ENCODE measurements around the gene RHO.

Gene RHO

DNA sequence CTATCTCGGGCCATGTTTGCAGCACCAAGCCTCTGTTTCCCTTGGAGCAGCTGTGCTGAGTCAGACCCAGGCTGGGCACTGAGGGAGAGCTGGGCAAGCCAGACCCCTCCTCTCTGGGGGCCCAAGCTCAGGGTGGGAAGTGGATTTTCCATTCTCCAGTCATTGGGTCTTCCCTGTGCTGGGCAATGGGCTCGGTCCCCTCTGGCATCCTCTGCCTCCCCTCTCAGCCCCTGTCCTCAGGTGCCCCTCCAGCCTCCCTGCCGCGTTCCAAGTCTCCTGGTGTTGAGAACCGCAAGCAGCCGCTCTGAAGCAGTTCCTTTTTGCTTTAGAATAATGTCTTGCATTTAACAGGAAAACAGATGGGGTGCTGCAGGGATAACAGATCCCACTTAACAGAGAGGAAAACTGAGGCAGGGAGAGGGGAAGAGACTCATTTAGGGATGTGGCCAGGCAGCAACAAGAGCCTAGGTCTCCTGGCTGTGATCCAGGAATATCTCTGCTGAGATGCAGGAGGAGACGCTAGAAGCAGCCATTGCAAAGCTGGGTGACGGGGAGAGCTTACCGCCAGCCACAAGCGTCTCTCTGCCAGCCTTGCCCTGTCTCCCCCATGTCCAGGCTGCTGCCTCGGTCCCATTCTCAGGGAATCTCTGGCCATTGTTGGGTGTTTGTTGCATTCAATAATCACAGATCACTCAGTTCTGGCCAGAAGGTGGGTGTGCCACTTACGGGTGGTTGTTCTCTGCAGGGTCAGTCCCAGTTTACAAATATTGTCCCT lies 1.2 kb downstream of the RHO start:
- Histone ChIP-seq H4K20me1 (ENCODE audit: insufficient read depth, low read length, poor library complexity, severe bottlenecking) (no peaks in the 10 kb centered on the region), H3K9ac (ENCODE audit: low read depth, low read length, poor library complexity, severe bottlenecking) (no peak overlapping the region), H3F3A (ENCODE audit: low read depth) (no peaks in the 10 kb centered on the region), H3K4me3 (ENCODE audit: low read length, poor library complexity, severe bottlenecking) (no peak overlapping the region), H3K9me2 (replicated peaks; ENCODE audit: low read depth, low read length) (no peaks in the 10 kb centered on the region), H3K4me1 (ENCODE audit: insufficient read depth, low read length, poor library complexity, severe bottlenecking) (no peaks in the 10 kb centered on the region), H3K9me3 (ENCODE audit: insufficient read depth, low read depth, low read length) (no peaks in the 10 kb centered on the region), H3K27me3 (ENCODE audit: insufficient read depth, low read length, poor library complexity, severe bottlenecking) (no peaks in the 10 kb centered on the region), H3K4me2 (ENCODE audit: low read depth, low read length, poor library complexity, severe bottlenecking) (no peak overlapping the region), H3K79me2 (ENCODE audit: insufficient read depth, low read length) (no peaks in the 10 kb centered on the region), H3K36me3 (ENCODE audit: insufficient read depth, low read length) (no peaks in the 10 kb centered on the region), H2AFZ (ENCODE audit: low read length) (no peak overlapping the region)
- TF ChIP-seq CTCF (conservative IDR thresholded peaks at IDR 0.05; ENCODE audit: low read length) = no peak
- no peak for TF ChIP-seq EZH2phosphoT487 (IDR thresholded peaks at IDR 0.05; ENCODE audit: borderline replicate concordance)

GRCh38 chr3:129530251-129530791 lies 1.9 kb downstream of the RHO start:
- no peaks in the 10 kb centered on the region for H3F3A ChIP-seq (ENCODE audit: low read depth)
- TF ChIP-seq CTCF (conservative IDR thresholded peaks at IDR 0.05; ENCODE audit: low read length) (no peak), EZH2phosphoT487 (IDR thresholded peaks at IDR 0.05; ENCODE audit: borderline replicate concordance) (no peak)
- H3K4me3 ChIP-seq (ENCODE audit: low read length, poor library complexity, severe bottlenecking) = no peak overlapping the region
- no peaks in the 10 kb centered on the region for H3K27me3 ChIP-seq (ENCODE audit: insufficient read depth, low read length, poor library complexity, severe bottlenecking)
- H3K9me2 ChIP-seq (replicated peaks; ENCODE audit: low read depth, low read length) = no peaks in the 10 kb centered on the region
- H2AFZ ChIP-seq (ENCODE audit: low read length) = no peak overlapping the region
- H3K36me3 ChIP-seq (ENCODE audit: insufficient read depth, low read length) = no peaks in the 10 kb centered on the region
- H4K20me1 ChIP-seq (ENCODE audit: insufficient read depth, low read length, poor library complexity, severe bottlenecking) = no peaks in the 10 kb centered on the region
- H3K9ac ChIP-seq (ENCODE audit: low read depth, low read length, poor library complexity, severe bottlenecking) = no peak overlapping the region
- H3K79me2 ChIP-seq (ENCODE audit: insufficient read depth, low read length) = no peaks in the 10 kb centered on the region
- no peaks in the 10 kb centered on the region for H3K4me1 ChIP-seq (ENCODE audit: insufficient read depth, low read length, poor library complexity, severe bottlenecking)
- no peaks in the 10 kb centered on the region for H3K9me3 ChIP-seq (ENCODE audit: insufficient read depth, low read depth, low read length)
- H3K4me2 ChIP-seq (ENCODE audit: low read depth, low read length, poor library complexity, severe bottlenecking) = no peak overlapping the region

GRCh38 chr3:129530821-129531220 lies 2.4 kb downstream of the RHO start:
- no peaks in the 10 kb centered on the region for H3K27me3 ChIP-seq (ENCODE audit: insufficient read depth, low read length, poor library complexity, severe bottlenecking)
- no peaks in the 10 kb centered on the region for H3F3A ChIP-seq (ENCODE audit: low read depth)
- no peaks in the 10 kb centered on the region for H4K20me1 ChIP-seq (ENCODE audit: insufficient read depth, low read length, poor library complexity, severe bottlenecking)
- TF ChIP-seq EZH2phosphoT487 (IDR thresholded peaks at IDR 0.05; ENCODE audit: borderline replicate concordance) (no peak), CTCF (conservative IDR thresholded peaks at IDR 0.05; ENCODE audit: low read length) (no peak)
- no peak overlapping the region for H3K4me3 ChIP-seq (ENCODE audit: low read length, poor library complexity, severe bottlenecking)
- no peaks in the 10 kb centered on the region for H3K9me3 ChIP-seq (ENCODE audit: insufficient read depth, low read depth, low read length)
- no peak overlapping the region for H2AFZ ChIP-seq (ENCODE audit: low read length)
- no peaks in the 10 kb centered on the region for H3K4me1 ChIP-seq (ENCODE audit: insufficient read depth, low read length, poor library complexity, severe bottlenecking)
- no peaks in the 10 kb centered on the region for H3K79me2 ChIP-seq (ENCODE audit: insufficient read depth, low read length)
- H3K36me3 ChIP-seq (ENCODE audit: insufficient read depth, low read length) = no peaks in the 10 kb centered on the region
- H3K4me2 ChIP-seq (ENCODE audit: low read depth, low read length, poor library complexity, severe bottlenecking) = no peak overlapping the region
- no peaks in the 10 kb centered on the region for H3K9me2 ChIP-seq (replicated peaks; ENCODE audit: low read depth, low read length)
- H3K9ac ChIP-seq (ENCODE audit: low read depth, low read length, poor library complexity, severe bottlenecking) = no peak overlapping the region
